ENCODE data around the gene PTPN20.

Gene PTPN20

GRCh38 chr10:47035171-47035818 lies 124.1 kb downstream of the PTPN20 start:
- DNase-seq = no peak

DNA sequence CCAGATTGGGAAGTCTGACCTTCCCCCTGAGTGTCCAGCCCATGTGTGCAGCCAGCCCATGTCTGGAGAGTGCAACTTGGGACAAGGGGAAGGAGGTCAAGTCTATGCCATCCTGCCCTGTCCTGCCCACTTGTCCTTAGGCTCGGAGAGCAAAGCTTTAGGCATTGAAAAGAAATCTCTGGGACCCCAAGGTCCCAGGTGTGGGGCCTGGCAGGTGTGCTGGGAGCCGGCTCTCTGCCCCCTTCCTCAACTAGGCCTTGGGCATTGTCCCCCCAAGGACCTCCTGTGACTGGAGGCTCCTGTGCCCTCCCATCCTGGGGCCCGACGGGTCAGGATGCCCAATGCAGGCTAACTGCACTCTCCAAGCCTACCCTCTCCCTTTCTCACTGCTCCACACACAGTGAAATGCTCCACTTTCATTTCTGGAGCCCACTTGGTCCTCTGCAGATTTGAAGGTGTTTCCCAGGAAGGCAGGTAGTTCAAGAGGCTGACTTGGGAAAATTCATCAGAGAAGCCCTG lies 124.7 kb downstream of the PTPN20 start:
- no peak for DNase-seq

DNA sequence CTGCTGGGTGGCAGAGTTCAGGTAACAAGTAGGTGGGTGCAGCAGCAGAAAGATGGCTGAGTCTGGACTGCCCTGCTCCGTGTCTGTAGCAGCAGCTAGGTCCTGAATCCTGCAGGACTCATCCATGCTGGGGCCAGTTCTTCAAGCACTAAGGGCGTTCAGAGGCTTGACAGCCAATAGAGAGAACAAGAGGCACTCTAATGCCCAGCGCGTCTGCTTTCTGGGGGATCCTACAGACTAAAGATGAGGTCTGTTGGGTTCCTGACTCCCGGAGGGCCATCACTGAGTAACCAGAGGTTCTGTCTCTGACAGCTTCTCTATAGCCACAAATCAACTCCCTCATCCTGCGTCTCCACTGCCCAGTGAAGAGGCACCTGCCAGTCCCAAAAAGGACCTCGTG lies 125.5 kb downstream of the PTPN20 start:
- no peak for DNase-seq

DNA sequence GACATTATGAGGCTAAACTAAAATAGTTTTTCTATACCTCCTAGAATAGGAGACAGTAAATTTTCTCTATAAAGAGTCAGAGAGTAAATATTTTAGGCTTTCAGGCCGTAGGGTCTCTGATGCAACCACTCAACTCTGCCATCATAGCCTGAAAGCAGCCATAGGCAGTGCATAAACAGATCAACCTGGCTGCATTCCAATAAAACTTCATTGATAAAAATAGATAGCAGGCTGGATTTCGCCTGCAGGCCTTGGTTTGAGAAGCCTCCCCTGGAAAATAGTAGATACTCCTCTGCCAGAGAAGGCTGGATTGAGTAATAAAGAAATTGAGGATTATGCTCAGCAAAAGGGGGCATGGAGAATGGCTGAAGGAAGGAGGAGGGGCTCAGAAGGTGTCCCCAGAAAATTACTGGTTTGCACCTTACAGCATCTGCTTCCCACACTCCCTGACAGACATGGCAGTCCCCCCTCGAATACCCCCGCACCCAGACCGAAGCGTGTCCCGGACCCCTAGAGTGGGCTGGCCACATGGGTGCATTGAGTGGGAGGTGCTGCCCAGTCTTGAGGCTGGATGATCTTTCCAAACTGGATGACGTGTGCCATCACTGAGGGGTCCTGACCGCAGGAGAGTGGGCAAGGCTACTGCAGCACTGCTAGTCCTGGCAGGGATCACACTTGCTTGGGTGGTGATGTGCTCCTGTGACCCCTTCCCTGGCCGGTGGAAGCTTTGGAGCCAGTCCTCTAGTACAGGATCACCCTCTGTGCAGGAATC lies 126.6 kb downstream of the PTPN20 start:
- DNase-seq = no peak

- DNase-seq = no peak
Observed at GRCh38 chr10:47038881-47039561, 127.8 kb downstream of the PTPN20 start.

DNA sequence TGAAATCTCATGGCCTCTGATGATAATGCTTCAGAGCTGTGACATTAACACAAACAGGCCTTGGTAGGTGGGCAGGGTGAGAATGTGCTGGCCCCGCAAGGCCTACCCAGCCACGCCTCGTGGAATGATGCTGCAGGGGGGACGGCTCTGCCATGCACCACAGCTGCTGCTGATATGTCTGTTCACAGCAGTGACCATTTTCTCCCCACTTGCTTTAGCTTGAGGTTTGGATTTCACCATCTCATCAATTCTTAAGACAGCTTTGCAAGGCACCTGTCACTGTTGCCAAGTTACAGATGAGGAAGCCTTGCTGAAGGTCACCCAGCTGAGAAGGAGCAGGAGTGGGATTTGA lies 128.3 kb downstream of the PTPN20 start:
- DNase-seq = no peak

GRCh38 chr10:47040041-47040491 lies 128.8 kb downstream of the PTPN20 start:
- no peak for DNase-seq

DNA sequence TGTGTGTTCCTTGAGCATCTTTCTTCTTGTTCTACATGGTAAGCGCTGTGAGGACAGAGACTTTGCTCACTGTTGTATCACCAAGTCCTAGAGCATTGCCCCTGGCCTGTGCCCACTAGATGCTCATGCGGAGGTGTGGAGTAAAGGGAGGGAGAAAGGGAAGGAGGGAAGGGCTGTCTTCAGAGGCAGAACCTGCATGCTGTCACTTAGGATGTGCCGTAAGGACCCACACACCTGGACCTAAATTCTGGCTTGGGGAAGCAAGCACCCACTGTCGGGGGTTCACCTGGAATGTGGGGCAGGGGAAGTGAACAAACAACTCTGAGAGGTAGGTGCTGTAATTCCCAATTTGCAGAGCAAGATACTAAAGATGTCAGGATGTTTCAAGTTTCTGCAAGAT lies 129.5 kb downstream of the PTPN20 start:
- no peak for DNase-seq

GRCh38 chr10:47041396-47042198 lies 130.4 kb downstream of the PTPN20 start:
- no peak for DNase-seq

- no peak for DNase-seq
Observed at GRCh38 chr10:47042199-47042473, 130.9 kb downstream of the PTPN20 start.

GRCh38 chr10:47042780-47043750 lies 131.8 kb downstream of the PTPN20 start:
- DNase-seq = no peak

DNA sequence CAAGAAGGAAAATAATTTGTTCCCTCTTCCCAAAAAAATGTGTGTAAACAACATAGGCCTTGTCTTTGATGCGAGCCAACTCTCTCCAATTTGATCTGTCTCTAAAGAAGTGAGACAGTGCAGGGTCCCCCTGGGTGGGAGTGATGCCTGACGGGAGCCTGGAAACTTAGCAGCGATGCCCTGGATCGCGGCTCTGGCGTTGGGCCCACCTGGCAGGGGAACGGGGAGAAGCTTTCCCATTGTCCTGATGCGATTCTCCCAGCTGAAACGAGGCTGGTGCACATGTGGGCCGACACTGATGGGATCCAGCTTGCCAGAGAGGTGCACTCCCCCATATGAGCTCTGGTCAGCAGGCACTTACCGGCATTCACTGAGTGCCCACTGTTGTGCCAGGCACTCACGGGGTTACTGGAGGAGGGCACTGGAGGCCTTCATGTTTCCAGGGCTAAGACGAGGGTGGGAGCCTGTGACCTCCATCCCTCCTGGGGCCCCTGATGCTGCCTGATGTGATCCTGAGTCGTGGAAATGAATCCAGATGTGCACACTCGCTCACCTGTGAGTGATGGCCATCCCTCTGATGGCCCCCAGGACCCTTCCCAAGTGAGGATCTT lies 132.8 kb downstream of the PTPN20 start:
- DNase-seq = no peak

DNA sequence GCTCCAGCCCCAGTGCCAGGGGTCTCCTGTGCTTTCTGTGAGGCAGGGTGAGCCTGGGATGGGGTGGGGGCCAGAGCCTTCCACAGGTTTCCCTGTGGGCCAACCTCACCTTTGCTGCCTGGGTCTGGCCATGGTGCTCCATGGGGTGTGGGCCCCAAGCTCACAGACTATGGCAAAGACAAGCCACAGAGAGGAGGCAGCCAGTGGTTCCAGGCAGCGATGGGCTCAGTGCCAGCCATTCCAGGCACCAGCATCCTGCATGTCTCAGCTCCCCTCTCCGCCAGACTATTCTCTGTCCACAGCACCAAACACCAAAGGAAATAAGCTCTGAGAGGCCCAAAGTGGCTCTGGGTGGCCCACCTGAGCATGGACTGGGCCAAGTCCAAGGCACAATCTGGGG lies 133.5 kb downstream of the PTPN20 start:
- no peak for DNase-seq

GRCh38 chr10:47045331-47045861 lies 134.2 kb downstream of the PTPN20 start:
- DNase-seq = no peak

- DNase-seq = no peak
Observed at GRCh38 chr10:47046321-47047126, 135.3 kb downstream of the PTPN20 start.

DNA sequence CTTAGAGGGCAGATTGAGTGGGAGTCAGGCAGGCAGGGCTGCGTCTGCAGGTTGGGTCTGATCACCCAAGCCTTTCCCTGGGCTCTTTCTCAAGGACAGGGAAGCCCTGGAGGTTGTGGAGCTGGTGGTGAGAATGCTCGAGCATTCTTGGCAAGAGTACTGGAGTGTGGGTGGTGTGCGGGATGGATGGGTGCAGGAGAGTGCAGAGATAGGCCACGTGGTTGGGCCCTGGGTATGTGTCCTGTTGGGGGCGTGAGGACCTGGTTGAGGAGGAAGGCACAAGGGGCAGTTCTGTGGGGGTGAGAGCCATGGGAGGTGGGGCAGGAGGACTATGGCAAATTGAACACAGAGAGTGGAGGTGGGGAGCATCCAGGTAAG lies 135.9 kb downstream of the PTPN20 start:
- no peak for DNase-seq

GRCh38 chr10:47047577-47048525 lies 136.6 kb downstream of the PTPN20 start:
- DNase-seq = peak; percentile 73 to 85

- DNase-seq = peak; percentile 40 to 51
Observed at GRCh38 chr10:47048526-47048905, 137.3 kb downstream of the PTPN20 start.
